Subcutaneous adipose tissue (tissue), 4 donors: Measurements from ENCODE around the gene SPTBN1. TPM values are rescaled to one million over a fixed set of nuclear protein-coding genes. Genes with fewer than 3 reads are reported as not detected.

Experiments used
- total RNA-seq, 4 donors: library from RNA; depleted of rRNA; stranded (reverse); fragments of >200 nt; gene quantifications; one replicate each; pipeline ENCODE4 v1.1.0, GENCODE V29; 2016
- TF ChIP-seq, protein P1 (sequence below): fragments of 450-650 bp; IDR thresholded peaks from one replicate; pipeline ENCODE4 v1.5.1; 2016; ENCODE audit warnings: low read depth, mild to moderate bottlenecking, control low read depth, antibody characterized with exemption, moderate library complexity

SPTBN1 gene
- total RNA-seq, 4 donors from 2014 or later, result 655 to 1,523 (median 889) TPM

DNA sequence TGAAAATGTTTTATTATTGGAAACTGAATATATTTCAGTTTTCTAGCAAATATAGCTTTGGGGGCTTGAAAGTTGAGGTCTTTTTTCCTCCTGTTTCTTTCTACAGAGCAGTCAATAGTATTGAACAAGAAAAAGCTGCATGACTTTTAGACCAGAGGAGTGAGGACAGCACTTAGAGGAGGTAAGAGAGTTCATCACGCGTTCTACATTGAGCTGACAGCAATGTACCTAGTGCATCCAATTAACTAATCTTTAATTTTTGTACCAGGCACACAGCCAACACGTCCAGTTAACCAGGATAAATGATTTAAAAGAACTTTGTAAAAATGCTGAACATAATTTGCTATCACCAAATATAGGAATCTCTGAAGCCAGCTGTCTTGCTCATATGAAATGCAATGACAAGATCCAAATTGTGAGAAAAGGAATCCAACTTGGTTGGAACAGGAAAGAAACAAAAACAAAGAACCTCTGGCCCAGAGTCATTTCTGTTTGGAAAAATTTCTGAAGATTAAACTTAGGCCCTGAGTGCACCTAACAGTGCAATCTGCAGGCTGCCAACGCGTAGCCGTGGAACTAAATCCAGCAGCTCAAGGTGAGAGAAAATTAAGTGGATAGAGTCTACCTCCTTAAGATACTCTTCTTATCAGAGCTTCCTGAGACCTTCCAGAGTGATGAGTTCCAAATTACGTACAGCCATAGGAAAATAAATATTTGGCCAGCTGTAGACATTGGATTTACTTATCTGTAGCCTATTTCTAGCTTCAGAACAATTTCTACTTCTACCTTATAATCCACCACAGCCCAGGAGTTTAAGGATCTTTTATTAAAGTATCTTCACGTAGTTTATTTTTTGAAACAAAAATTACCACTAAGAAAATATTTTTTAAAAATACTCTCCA is 20.6 kb upstream of the SPTBN1 start:
- TF ChIP-seq, protein P1, sequence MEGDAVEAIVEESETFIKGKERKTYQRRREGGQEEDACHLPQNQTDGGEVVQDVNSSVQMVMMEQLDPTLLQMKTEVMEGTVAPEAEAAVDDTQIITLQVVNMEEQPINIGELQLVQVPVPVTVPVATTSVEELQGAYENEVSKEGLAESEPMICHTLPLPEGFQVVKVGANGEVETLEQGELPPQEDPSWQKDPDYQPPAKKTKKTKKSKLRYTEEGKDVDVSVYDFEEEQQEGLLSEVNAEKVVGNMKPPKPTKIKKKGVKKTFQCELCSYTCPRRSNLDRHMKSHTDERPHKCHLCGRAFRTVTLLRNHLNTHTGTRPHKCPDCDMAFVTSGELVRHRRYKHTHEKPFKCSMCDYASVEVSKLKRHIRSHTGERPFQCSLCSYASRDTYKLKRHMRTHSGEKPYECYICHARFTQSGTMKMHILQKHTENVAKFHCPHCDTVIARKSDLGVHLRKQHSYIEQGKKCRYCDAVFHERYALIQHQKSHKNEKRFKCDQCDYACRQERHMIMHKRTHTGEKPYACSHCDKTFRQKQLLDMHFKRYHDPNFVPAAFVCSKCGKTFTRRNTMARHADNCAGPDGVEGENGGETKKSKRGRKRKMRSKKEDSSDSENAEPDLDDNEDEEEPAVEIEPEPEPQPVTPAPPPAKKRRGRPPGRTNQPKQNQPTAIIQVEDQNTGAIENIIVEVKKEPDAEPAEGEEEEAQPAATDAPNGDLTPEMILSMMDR, result no peak

DNA sequence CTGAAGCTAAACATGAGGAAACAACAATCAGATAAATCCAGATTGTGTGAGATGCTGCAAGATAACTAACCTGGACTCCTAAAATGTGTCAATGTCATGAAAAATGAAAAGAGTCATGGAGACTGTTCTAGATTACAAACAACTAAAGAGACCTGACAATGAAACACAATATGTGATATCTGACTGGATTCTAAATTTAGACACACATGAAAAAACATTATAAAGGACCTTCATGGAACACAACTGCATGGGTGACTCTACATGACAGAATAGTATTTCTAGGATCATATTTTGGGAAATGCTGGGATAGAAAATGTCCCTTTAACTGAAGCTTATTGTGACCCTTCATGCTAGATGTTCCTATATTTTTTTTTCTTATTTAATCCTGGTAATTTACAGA is 18.5 kb upstream of the SPTBN1 start:
- TF ChIP-seq, protein P1, result no peak

DNA sequence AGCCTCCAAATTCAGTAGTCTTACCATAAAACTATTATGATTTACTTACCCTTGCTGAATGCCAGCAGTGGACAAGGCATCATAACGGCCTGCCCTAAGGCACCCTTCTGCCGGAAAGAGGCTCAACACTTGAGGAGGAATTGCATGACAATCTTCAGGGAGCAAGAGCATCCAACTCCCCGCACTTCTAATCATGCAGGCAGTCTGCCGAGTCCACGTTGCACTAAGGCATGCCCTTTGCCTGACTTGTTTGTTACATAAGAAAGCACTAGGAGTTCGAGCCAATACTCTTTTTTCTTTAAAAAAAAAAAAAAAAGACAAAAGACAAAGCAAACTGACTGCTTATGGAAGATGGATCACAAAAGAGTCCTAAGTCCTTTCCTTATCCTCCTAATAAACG is 17.9 kb upstream of the SPTBN1 start:
- TF ChIP-seq, protein P1, result no peak

DNA sequence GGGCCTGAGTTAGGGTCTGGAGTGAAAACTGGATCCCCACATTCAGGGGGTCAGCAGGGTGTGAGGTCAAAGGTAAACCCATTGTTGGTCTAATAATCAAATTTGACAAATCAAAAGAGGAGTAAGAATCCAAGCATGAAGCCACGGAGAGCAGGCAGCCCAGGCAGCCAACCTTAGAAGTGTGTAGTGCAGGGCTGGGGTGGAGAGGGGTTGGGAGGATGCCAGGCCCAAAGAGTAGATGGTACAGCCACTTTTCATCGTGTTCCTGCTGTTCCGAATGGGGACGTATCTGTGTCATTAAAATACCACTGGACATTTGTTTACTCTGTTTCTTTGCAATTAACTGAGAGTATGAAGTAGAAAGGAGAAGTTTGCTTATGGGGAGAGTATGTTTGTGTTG is 16.5 kb upstream of the SPTBN1 start:
- TF ChIP-seq, protein P1, result no peak

DNA sequence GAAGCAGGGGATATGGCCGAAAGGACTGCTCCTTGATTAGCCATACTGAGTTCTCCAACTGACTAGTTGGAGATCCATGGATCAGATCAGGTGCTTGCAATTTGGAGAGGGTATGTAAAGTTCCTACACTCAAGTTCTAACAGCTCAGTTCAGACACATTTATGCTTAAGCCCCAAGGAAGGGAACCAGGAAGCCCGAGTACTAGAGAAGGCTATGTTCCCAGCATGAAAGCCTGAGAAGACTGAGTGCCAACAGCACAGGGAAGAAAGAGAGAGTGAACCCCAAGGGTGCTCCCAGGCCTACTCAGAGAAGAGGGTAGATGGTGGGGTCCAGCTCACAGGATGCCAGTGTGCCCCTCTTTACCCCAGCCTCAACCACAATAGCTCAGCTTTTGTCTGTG is 16.1 kb upstream of the SPTBN1 start:
- TF ChIP-seq, protein P1, result no peak

- TF ChIP-seq, protein P1, result no peak
These were observed 11.6 kb upstream of the SPTBN1 start for GRCh38 chr2:54444503-54444902.

DNA sequence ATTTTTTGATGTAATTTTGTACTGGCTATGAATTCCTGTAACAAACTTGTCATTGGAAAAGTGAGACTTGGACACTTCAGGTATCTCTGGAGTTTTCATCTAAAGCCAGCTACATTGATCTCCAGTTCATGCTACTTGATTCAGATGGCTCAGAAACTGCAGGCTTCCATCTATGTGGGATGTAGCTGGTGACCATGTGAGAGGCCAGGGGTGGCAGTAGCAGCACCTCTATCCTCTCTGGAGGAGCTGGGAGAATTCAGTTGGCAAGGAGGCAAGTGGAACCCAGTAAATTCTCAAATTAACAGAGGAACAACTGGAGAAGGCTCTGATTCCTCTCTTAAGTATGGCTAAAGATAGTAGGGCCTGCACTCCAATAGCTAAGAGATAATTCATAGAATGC is 10.0 kb upstream of the SPTBN1 start:
- TF ChIP-seq, protein P1, result no peak
